D721Med (cell line): ENCODE data around the gene CHST5.
"Not testable (repeated sequence)": the region's sequence is repeated elsewhere in the genome, so short reads cannot be mapped to it uniquely, and the experiment has no call there.

Experiments
- DNase-seq: peaks from one replicate; pipeline ENCODE4 v3.0.0; 2011; ENCODE audit warnings: low spot score; ENCODE audit not compliant: insufficient read length
- FAIRE-seq: peaks from 2 replicates; lab custom pipeline; 2011; peaks lifted over from hg19 to GRCh38; lab: Jason Lieb, UNC
- TF ChIP-seq, protein P1 (sequence below): IDR thresholded peaks from 2 replicates; pipeline ENCODE4 v1.5.1; 2012; ENCODE audit warnings: mild to moderate bottlenecking, control low read depth; ENCODE audit not compliant: insufficient read depth; ENCODE audit errors: missing control alignments

CHST5 gene

DNA sequence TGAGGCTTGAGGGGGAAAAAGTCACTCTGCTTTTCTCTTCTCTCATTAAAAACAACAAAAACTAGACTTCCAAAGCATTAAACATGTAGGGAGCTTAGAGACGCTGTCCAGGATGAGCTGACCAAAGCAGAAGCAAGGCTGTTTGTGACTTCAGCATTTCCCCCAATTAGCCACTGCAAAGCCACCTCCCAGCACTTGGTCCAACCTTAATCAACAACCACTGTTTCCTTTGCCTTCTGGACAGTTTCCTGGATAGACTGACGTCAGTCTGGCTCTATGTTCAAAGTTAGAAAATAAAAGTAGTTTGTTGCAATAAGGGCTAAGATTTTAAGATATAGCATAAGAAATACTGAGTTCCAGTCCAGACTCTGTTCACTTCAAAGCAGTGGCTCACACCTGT lies 17.0 kb upstream of the CHST5 start:
- DNase-seq (no peak), FAIRE-seq (no peak)
- TF ChIP-seq, protein P1, sequence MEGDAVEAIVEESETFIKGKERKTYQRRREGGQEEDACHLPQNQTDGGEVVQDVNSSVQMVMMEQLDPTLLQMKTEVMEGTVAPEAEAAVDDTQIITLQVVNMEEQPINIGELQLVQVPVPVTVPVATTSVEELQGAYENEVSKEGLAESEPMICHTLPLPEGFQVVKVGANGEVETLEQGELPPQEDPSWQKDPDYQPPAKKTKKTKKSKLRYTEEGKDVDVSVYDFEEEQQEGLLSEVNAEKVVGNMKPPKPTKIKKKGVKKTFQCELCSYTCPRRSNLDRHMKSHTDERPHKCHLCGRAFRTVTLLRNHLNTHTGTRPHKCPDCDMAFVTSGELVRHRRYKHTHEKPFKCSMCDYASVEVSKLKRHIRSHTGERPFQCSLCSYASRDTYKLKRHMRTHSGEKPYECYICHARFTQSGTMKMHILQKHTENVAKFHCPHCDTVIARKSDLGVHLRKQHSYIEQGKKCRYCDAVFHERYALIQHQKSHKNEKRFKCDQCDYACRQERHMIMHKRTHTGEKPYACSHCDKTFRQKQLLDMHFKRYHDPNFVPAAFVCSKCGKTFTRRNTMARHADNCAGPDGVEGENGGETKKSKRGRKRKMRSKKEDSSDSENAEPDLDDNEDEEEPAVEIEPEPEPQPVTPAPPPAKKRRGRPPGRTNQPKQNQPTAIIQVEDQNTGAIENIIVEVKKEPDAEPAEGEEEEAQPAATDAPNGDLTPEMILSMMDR, result no peak

DNA sequence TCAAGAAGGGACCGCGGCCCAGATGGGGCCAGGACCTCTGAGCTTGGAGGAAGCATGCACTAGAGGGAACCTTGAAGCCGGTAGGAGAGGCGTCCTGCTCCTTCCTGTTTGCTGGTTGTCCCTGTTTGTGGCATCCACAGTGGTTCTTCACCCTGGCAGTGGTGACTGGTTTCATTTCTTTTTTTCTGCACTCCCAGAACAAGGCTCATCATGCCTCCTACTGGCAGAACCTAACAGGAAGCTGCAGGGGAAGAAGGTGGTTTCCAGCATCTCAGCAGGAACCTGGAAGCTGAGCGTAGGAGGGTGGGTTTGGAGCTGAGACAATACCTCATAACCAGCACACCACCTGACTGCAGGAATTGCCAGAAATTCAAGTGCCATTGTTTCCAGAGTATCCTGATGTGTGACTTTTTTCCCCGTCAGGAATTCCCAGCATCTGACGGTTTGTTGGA lies 14.3 kb upstream of the CHST5 start:
- FAIRE-seq (no peak), DNase-seq (no peak)
- TF ChIP-seq, protein P1, result peak; percentile 16

DNA sequence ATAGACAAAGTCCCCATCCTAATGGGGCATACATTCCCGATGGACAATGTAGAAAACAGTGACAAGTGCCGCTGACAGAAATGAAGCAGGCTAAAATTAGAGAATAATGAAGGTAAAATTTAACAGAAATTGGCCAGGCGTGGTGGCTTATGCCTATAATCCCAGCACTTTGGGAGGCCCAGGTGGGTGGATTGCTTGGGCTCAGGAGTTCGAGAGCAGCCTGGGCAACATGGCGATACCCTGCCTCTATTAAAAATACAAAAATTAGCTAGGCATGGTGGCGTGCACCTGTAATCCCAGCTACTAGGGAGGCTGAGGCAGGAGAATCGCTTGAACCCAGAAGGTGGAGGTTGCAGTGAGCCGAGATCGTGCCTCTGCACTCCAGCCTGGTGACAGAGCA lies 12.5 kb upstream of the CHST5 start:
- FAIRE-seq, DNase-seq: not testable (repeated sequence)

DNA sequence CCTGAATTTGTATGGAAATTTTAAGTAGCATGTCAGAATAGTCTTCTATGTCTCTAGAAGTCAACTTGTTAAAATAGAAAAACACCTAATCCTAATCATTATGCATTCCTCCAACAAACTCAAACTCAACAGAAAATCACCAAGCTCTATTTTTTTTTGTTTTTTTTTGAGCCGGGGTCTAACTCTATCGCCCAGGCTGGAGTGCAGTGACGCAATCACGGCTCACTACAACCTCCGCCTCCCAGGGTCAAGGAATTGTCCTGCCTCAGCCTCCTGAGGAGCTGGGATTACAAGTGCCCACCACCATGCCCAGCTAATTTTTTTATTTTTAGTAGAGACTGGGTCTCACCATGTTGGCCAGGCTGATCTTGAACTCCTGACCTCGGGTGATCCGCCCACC lies 10.4 kb upstream of the CHST5 start:
- no peak for DNase-seq
- TF ChIP-seq, protein P1, result no peak
- FAIRE-seq, result no peak

DNA sequence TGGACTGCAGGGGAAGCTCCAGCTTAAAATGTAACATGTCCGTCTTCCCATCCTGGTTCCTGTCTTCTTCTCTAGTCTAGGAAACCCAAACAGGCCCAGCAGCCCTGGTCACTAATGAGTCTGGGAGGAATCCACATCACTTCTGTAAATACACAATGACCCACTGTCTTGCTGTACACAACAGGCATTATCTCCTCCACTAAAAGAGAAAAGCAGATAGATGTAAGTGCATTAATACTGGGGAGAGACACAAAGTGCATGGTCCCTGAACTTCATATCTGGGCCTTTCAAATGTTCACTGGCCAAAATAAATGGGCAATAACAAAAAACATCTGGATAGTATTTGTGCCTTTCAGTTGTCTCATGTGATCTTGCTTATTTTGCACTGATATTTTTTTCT lies 10.0 kb upstream of the CHST5 start:
- not testable (repeated sequence) for FAIRE-seq, DNase-seq

DNA sequence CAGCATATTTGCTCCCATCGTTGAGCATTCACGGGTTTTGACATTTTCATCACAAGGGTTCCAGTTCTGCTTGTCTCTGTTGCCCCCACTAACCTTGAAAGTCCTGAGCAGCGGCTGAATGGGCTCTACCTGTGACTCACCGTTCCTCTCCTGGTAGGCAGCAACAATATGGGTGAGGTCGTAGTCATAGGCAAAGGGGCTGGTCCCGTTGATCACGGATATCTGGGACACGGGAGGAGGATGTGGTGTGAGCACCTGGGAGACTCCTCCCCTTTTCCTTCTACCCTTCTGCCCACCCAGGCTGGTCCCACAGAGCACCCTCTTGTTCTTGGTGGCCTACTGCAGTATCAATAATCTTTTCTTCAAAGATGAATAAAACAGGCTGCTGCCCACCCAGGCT lies 6.6 kb upstream of the CHST5 start:
- not testable (repeated sequence) for DNase-seq, FAIRE-seq

DNA sequence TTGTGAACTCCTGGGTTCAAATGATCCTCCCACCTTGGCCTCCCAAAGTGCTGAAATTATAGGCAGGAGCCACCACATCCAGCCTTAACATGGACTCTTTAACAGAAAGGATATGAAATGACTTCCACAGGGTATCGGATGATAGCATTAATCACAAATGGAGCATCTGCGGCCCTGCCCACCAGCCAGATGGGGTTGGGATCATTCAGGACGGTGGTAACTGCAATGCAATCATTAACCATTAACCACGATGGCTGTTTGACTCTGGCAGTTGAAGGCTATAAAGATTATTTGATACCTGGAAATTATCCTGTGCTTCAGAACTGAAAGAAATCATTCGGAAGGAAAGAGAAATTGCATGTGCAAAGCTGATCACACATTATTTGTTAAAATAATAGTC lies 5.3 kb upstream of the CHST5 start:
- DNase-seq (no peak), FAIRE-seq (no peak)
- TF ChIP-seq, protein P1, result no peak

DNA sequence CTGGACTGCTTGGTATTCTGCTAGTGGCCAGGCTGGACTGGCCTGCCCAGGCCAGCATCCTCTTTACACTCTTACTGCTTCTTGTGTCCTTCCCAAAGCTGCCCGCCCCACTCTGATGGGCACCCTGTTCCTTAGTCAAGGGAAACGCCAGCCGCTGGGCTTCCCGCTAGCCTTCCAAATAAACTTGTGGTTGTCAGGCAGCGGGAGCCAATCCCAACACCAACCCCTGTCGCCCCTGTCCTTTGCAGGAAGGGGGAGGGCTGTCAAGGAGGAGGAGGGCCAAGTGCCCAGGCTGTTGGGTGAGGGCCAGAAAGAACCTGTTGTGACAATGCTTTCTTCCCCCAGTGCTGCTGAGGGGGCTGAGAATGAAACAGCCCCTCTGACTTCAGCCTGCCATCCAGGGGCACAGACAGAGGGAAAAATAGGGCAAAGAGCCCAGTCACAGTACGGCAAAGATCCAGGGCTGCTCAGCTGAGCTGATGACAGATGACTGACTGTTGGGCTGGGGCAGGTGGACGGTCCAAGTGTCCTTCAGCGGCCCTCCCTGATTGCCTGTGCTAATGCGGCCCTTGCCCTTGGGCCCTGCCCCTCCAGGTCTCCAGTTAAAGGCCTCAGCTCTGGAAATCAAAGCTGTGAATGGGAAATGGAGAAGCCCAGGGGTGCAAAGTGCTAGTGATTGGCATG lies 3.1 kb upstream of the CHST5 start:
- FAIRE-seq, DNase-seq: not testable (repeated sequence)

DNA sequence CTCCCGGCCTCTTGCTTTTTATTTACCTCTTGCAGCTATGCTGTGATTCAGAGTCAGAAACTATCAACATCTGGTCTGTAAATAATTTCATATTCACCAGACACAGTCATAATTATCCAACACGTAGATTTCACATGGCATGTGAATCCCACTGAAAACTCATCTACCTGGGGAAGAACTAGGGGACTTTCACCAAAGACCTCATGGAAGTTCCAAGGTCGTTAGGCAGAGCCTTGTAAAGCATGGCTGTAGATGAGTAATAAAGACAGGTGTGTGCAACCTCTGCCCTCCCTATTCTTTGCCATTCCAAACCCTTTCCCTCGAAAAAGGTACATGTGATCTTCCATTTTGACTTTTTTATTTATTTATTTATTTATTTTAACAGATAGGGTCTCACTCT lies 1.9 kb upstream of the CHST5 start:
- DNase-seq, result no peak
- TF ChIP-seq, protein P1, result no peak
- FAIRE-seq, result no peak
